Tibial artery (tissue), 4 donors: ENCODE results near the gene RPL22.

Source experiments
- DNase-seq, 2 donors: peaks; one replicate each; pipeline ENCODE4 v3.0.0-alpha.2; 2019
- H3K27ac ChIP-seq, 2 donors: fragments of 200-600 bp; sonication (generic) in 1 of 2; 1 replicate in 1 of 2; 2 replicates in 1 of 2; pipeline ENCODE4 v1.5.1; 2018 to 2019; ENCODE audit warnings: mild to moderate bottlenecking in 1 of 2
- H3K27me3 ChIP-seq, 2 donors: fragments of 200-600 bp; sonication (generic) in 1 of 2; one replicate each; pipeline versions ENCODE4 v1.5.1 to v1.6.0; 2016 to 2019
- H3K36me3 ChIP-seq, 3 donors: fragments of 200-600 bp; sonication (generic) in 2 of 3; one replicate each; pipeline ENCODE4 v1.5.1; 2016 to 2019; ENCODE audit warnings: mild to moderate bottlenecking in 2 of 3
- H3K4me1 ChIP-seq, 4 donors: fragments of 200-600 bp; sonication (generic) in 2 of 4; 1 replicate in 3 of 4; 2 replicates in 1 of 4; pipeline ENCODE4 v1.5.1; 2016 to 2019
- H3K4me3 ChIP-seq, 2 donors: fragments of 200-600 bp; sonication (generic) in 1 of 2; 1 replicate in 1 of 2; 2 replicates in 1 of 2; pipeline ENCODE4 v1.5.1; 2018 to 2019; ENCODE audit warnings: mild to moderate bottlenecking in 2 of 2
- H3K9me3 ChIP-seq, 3 donors: fragments of 200-600 bp; sonication (generic) in 1 of 3; one replicate each; pipeline ENCODE4 v1.5.1; 2016 to 2019
- CTCF ChIP-seq, 2 experiments: fragments of 200-600 bp in 1 of 2; fragments of 450-650 bp in 1 of 2; IDR thresholded peaks; one replicate each; pipeline ENCODE4 v1.5.1; 2017 to 2019; ENCODE audit warnings: antibody characterized with exemption in 2 of 2, mild to moderate bottlenecking in 1 of 2, moderate library complexity in 1 of 2
- intact Hi-C: fragments of 100-400 bp; cut with DNase I; formaldehyde crosslinking; loops from one replicate; pipeline ENCODE4 v1.15.0; 2023; ENCODE audit warnings: low total_unique reads

The RPL22 gene

GRCh38 chr1:6208723-6209660 is 9.6 kb upstream of the RPL22 start:
- no peaks in the 10 kb centered on the region for H3K9me3 ChIP-seq
- peaks cover 0 to 24% (median 0%) of the 10 kb centered on the region in 3 donors for H3K36me3 ChIP-seq
- TF ChIP-seq CTCF (IDR thresholded peaks at IDR 0.05), result peak; percentile 34 to 55
- H3K4me1 ChIP-seq, result peaks cover 0 to 45% (median 32%) of the 10 kb centered on the region in 4 donors
- H3K27me3 ChIP-seq, result no peaks in the 10 kb centered on the region
- H3K4me3 ChIP-seq, result peak overlapping the region; percentile 30 to 43
- H3K27ac ChIP-seq, result no peak overlapping the region
- DNase-seq, result no peak
- intact Hi-C loops, result no loop called here

- DNase-seq, result no peak
- Histone ChIP-seq H3K27ac (no peak overlapping the region), H3K9me3 (no peaks in the 10 kb centered on the region), H3K36me3 (peaks cover 0 to 22% (median 0%) of the 10 kb centered on the region in 3 donors), H3K4me3 (no peak overlapping the region), H3K4me1 (peaks cover 0 to 45% (median 32%) of the 10 kb centered on the region in 4 donors), H3K27me3 (no peaks in the 10 kb centered on the region)
- intact Hi-C loops, result no loop called here
- TF ChIP-seq CTCF (IDR thresholded peaks at IDR 0.05), result no peak
Measured at GRCh38 chr1:6207921-6208320, 8.5 kb upstream of the RPL22 start.

- TF ChIP-seq CTCF (IDR thresholded peaks at IDR 0.05), result no peak
- Histone ChIP-seq H3K9me3 (no peaks in the 10 kb centered on the region), H3K4me1 (peaks cover 0 to 45% (median 32%) of the 10 kb centered on the region in 4 donors), H3K27ac (no peak overlapping the region), H3K27me3 (no peaks in the 10 kb centered on the region), H3K4me3 (no peak overlapping the region), H3K36me3 (peaks cover 0 to 16% (median 0%) of the 10 kb centered on the region in 3 donors)
- intact Hi-C loops, result no loop called here
- no peak for DNase-seq
Measured at GRCh38 chr1:6207075-6207885, 7.9 kb upstream of the RPL22 start.

- Histone ChIP-seq H3K4me1 (peaks cover 0 to 45% (median 32%) of the 10 kb centered on the region in 4 donors), H3K4me3 (peak overlapping the region; percentile 57 to 58), H3K36me3 (peaks cover 0 to 8% (median 0%) of the 10 kb centered on the region in 3 donors), H3K9me3 (no peaks in the 10 kb centered on the region), H3K27me3 (no peaks in the 10 kb centered on the region), H3K27ac (peak overlapping the region; percentile 63 to 72)
- intact Hi-C loops, result no loop called here
- DNase-seq, result no peak
- TF ChIP-seq CTCF (IDR thresholded peaks at IDR 0.05), result no peak
Measured at GRCh38 chr1:6206520-6206855, 7.1 kb upstream of the RPL22 start.

GRCh38 chr1:6205849-6206519 is 6.6 kb upstream of the RPL22 start, which contains the start of gene RNF207:
TSS of gene RNF207 (plus strand) at chr1:6206119. CDS start at chr1:6206536, 417 bp downstream.
- intact Hi-C loops, result no loop called here

More at GRCh38 chr1:6205849-6206519, 6.6 kb upstream of the RPL22 start, which contains the start of gene RNF207:
- H3K9me3 ChIP-seq, result no peaks in the 10 kb centered on the region
- H3K4me1 ChIP-seq, result peaks cover 0 to 45% (median 32%) of the 10 kb centered on the region in 4 donors
- DNase-seq, result no peak
- H3K4me3 ChIP-seq, result peak within 1 kb of the TSS; percentile 57 to 58
- H3K27me3 ChIP-seq, result no peaks in the 10 kb centered on the region
- H3K36me3 ChIP-seq, result peaks cover 0 to 3% (median 0%) of the 10 kb centered on the region in 3 donors
- no peak for TF ChIP-seq CTCF (IDR thresholded peaks at IDR 0.05)
- H3K27ac ChIP-seq, result peak within 1 kb of the TSS; percentile 63 to 72
